AG09309 (cell line): Measurements from ENCODE around the gene TRMT5.

Experiments
- DNase-seq: peaks from one replicate; pipeline ENCODE4 v3.0.0-alpha.2; 2010; ENCODE audit warnings: low read depth
- H3K4me3 ChIP-seq: 2 replicates; pipeline ENCODE4 v1.5.1; 2011; ENCODE audit warnings: mild to moderate bottlenecking, low read depth, low read length, moderate library complexity; ENCODE audit not compliant: control insufficient read depth
- TF ChIP-seq, protein P1 (sequence below): IDR thresholded peaks from 2 replicates; pipeline ENCODE4 v1.5.1; 2011; ENCODE audit warnings: mild to moderate bottlenecking, low read depth, low read length, inconsistent platforms; ENCODE audit not compliant: insufficient read depth, control insufficient read depth; ENCODE audit errors: missing control alignments

TRMT5 gene

DNA sequence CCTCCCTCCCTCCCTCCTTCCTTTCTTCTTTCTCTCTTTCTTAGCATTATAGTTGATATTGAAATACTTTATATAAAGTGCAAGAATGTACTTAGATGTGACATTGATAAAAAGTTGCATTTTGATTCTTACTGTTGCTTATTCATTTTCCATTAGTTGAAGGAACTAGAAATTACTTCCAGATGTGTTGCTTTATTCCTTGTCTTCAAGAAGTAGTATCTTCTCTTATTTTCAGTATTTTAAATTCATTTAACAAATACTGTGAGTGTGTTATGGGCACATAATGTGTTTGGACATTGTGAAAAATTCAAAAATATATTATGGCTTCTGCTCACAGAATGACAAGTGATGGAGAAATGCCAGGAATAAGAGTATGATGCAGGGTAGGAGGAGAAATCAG lies 45.6 kb downstream of the TRMT5 start:
- no peak overlapping the region for H3K4me3 ChIP-seq
- DNase-seq = no peak
- TF ChIP-seq, protein P1, sequence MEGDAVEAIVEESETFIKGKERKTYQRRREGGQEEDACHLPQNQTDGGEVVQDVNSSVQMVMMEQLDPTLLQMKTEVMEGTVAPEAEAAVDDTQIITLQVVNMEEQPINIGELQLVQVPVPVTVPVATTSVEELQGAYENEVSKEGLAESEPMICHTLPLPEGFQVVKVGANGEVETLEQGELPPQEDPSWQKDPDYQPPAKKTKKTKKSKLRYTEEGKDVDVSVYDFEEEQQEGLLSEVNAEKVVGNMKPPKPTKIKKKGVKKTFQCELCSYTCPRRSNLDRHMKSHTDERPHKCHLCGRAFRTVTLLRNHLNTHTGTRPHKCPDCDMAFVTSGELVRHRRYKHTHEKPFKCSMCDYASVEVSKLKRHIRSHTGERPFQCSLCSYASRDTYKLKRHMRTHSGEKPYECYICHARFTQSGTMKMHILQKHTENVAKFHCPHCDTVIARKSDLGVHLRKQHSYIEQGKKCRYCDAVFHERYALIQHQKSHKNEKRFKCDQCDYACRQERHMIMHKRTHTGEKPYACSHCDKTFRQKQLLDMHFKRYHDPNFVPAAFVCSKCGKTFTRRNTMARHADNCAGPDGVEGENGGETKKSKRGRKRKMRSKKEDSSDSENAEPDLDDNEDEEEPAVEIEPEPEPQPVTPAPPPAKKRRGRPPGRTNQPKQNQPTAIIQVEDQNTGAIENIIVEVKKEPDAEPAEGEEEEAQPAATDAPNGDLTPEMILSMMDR = no peak

DNA sequence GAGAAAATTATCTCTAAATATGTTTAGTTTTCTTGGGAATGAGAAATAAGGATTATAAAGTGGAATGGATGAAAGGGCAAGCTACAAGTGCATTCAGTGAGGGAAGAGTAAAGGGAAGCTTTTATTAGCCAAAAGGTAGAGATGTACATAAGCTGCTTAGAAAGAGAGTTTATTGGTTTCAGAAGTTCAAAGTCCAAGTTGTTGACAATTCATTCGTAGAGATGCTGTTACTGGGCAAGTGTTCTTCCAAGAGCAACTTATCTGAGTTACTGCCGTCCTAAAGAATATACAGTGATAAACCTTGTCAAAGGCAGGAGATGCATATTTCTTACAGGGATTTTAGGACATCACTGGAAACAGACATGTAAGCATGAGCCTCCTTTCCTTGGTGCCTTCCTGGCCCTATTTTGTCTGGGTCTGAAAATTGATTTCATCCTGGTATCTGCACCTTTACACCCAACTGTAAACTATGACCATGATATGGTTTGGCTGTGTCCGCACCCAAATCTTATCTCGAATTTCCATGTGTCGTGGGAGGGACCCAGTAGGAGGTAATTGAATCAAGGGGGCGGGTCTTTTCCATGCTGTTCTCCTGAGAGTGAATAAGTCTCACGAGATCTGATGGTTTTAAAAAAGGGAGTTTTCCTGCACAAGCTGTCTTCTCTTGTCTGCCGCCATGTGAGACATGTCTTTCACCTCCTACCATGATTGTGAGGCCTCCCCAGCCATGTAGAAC lies 46.8 kb downstream of the TRMT5 start:
- no peak overlapping the region for H3K4me3 ChIP-seq
- TF ChIP-seq, protein P1 = no peak
- no peak for DNase-seq

DNA sequence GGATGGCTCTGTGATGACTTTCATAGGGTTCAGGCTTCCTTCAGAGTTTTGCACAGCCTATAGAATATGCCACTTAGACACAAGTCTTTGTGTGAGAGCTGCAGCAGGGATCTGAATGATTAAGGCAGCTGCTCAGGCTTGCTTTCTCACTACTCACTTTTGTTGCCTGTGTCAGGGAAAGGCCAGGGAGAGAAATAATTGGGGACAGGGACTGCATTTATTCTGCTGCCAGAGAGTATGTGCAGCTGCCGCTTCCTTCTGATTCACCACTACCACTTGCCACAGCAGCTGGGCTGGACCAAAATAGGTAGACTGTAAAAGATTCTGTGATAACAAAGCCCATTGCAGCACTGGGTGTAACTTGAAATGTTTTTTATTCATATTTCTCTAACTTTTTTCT lies 49.7 kb downstream of the TRMT5 start:
- TF ChIP-seq, protein P1 = no peak
- no peak overlapping the region for H3K4me3 ChIP-seq
- DNase-seq = no peak

DNA sequence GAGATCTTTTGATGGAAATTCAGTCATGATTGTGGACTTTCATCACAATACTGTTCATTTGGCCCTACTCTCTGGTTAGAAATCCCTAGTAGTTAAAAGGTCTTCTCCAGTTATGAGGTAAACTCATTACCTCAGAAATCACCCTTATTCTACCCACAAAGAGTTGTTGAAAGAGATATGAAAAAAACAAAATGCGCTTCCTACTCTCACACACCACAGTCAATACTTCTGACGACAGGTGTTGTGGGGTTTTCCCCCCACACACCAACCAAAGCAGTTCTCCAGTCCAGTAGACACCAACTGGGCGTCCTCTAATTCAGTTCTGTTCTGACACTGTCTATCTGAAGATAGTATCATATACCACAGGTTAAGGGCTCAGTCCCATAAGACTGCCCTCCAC lies 54.9 kb downstream of the TRMT5 start:
- TF ChIP-seq, protein P1 = no peak
- no peak for DNase-seq
- H3K4me3 ChIP-seq = no peak overlapping the region

DNA sequence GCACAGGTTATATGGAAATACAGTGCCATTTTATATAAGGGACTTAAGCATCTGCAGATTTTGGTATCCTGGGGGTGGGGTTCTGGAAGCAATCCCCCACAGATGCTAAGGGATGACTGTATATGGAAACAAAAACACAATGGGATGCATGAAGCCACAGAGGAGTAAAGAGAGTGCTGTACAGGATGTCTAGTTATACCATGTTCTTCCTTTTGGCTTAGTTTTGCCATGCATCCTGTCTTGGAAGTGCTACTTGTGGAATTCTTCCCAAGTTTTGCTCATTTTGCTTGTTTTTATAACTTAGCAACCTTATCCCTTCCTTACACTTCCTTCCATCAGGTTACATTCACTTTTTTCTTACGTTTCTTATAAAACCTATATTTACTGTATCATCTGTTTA lies 55.6 kb downstream of the TRMT5 start:
- DNase-seq = no peak
- no peak overlapping the region for H3K4me3 ChIP-seq
- TF ChIP-seq, protein P1 = no peak

DNA sequence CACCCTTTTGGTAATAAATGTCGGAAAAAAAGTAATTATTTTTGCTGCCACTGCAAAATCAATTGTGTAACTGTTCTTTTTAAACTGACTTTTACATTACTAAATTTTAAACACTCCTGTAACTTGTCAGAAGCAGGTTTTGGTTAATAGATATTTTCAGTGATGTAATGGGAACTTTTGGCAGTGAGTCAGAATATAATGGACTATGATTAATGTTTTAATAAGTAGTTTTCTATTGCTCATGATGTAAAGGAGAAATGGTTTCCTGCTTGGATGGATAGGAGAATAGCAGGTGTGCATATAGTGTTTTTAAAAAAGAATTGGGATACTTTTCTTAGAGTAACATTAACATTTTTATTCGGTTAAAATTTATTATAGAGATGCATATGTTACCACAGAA lies 58.8 kb downstream of the TRMT5 start:
- no peak overlapping the region for H3K4me3 ChIP-seq
- DNase-seq = no peak
- TF ChIP-seq, protein P1 = no peak
